Mucosa of descending colon (tissue), 3 donors: ENCODE measurements around the gene EHD1. TPM values are rescaled to one million over a fixed set of nuclear protein-coding genes. Genes with fewer than 3 reads are reported as not detected.
"Not testable (repeated sequence)": the region's sequence is repeated elsewhere in the genome, so short reads cannot be mapped to it uniquely, and the experiment has no call there.

Experiments used
- ATAC-seq: fragments of 200-7000 bp; cut with Tn5 transposase; one replicate; pipeline ENCODE4 v1.9.1; 2020; ENCODE audit warnings: mild to moderate bottlenecking, moderate library complexity
- DNase-seq, 3 donors: peaks; one replicate each; pipeline ENCODE4 v3.0.0-alpha.2; 2020
- H3K36me3 ChIP-seq: fragments of 200-600 bp; one replicate; pipeline ENCODE4 v1.8.0; 2021; ENCODE audit warnings: low read depth, mild to moderate bottlenecking
- H3K4me1 ChIP-seq: fragments of 200-600 bp; one replicate; pipeline ENCODE4 v1.8.0; 2021; ENCODE audit warnings: low read depth, mild to moderate bottlenecking
- H3K4me3 ChIP-seq: fragments of 200-600 bp; one replicate; pipeline ENCODE4 v1.8.0; 2021; ENCODE audit warnings: mild to moderate bottlenecking
- H3K9me3 ChIP-seq: fragments of 200-600 bp; one replicate; pipeline ENCODE4 v1.8.0; 2021; ENCODE audit warnings: mild to moderate bottlenecking
- CTCF ChIP-seq: fragments of 200-600 bp; IDR thresholded peaks from one replicate; pipeline ENCODE4 v1.8.0; 2022; ENCODE audit warnings: antibody characterized with exemption, mild to moderate bottlenecking
- intact Hi-C, 2 donors: fragments of 100-400 bp; cut with DNase I in 1 of 2; cut with micrococcal nuclease in 1 of 2; formaldehyde crosslinking; loops; one replicate each; pipeline versions ENCODE4 v1.11.0 to v1.11.1; 2022; cut with DNase I, micrococcal nuclease
- total RNA-seq, 3 donors: library from RNA; stranded (reverse); fragmentation: NEBNext Ultra II Directional in 2 of 3; extraction: Animal tissue kit (Norgen Biotek cat#: 25700) in 2 of 3; gene quantifications; one replicate each; pipeline versions ENCODE4 v1.2.1 to v1.2.4, GENCODE V29; 2021 to 2023
- donor health status: DM: no; HTN: no; CAD: no; lungs with moderate emphysema.
- donor health status: DM: no; HTN: no; CAD: no.
- donor health status: DM: no; HTN: yes; CAD: no.

Gene EHD1
- total RNA-seq, 3 donors from 2014 or later, result 58.3 to 85.9 (median 81.5) TPM

- no peak for TF ChIP-seq CTCF
- ATAC-seq, result peak; percentile 59
- H3K36me3 ChIP-seq, result no peaks in the 10 kb centered on the region
- peak; percentile 88 to 91 (median 91) for DNase-seq
- H3K4me3 ChIP-seq, result no peak overlapping the region
- no peaks in the 10 kb centered on the region for H3K9me3 ChIP-seq
- intact Hi-C loops, result loop anchor here (5.0 kb wide), 1 partner anchor 43 kb away; no protein-coding TSS in a partner anchor
- peaks cover 43% of the 10 kb centered on the region for H3K4me1 ChIP-seq
Observed at GRCh38 chr11:64848826-64849597, 29.4 kb downstream of the EHD1 start.

- Histone ChIP-seq H3K4me1 (peaks cover 43% of the 10 kb centered on the region), H3K36me3 (no peaks in the 10 kb centered on the region), H3K9me3 (no peaks in the 10 kb centered on the region), H3K4me3 (no peak overlapping the region)
- no peak for TF ChIP-seq CTCF
- intact Hi-C loops, result loop anchor here (5.0 kb wide), 1 partner anchor 44 kb away; no protein-coding TSS in a partner anchor
- DNase-seq, result peak in 2 of 3 donors; percentile 23 to 51
- no peak for ATAC-seq
Observed at GRCh38 chr11:64848214-64848825, 30.1 kb downstream of the EHD1 start.

GRCh38 chr11:64846998-64847666, 31.3 kb downstream of the EHD1 start:
- DNase-seq (peak; percentile 94 to 98 (median 95)), ATAC-seq (peak; percentile 66)
- Histone ChIP-seq H3K4me1 (peaks cover 45% of the 10 kb centered on the region), H3K9me3 (no peaks in the 10 kb centered on the region), H3K4me3 (no peak overlapping the region), H3K36me3 (no peaks in the 10 kb centered on the region)
- peak; percentile 94 for TF ChIP-seq CTCF
- intact Hi-C loops, result loop anchor here (5.0 kb wide), 1 partner anchor 45 kb away; no protein-coding TSS in a partner anchor

- not testable (repeated sequence) for ATAC-seq, H3K4me3 ChIP-seq, H3K9me3 ChIP-seq, DNase-seq, H3K36me3 ChIP-seq
- intact Hi-C loops, result loop anchor here (5.0 kb wide), 1 partner anchor 47 kb away; no protein-coding TSS in a partner anchor
- peaks cover 39% of the 10 kb centered on the region for H3K4me1 ChIP-seq
Observed at GRCh38 chr11:64845776-64846129, 32.7 kb downstream of the EHD1 start.

- ATAC-seq (no peak), DNase-seq (peak in 2 of 3 donors; percentile 56 to 68)
- no peak for TF ChIP-seq CTCF
- H3K4me3 ChIP-seq, result peak overlapping the region; percentile 38
- H3K36me3 ChIP-seq, result no peaks in the 10 kb centered on the region
- peaks cover 36% of the 10 kb centered on the region for H3K4me1 ChIP-seq
- H3K9me3 ChIP-seq, result no peaks in the 10 kb centered on the region
- intact Hi-C loops, result loop anchor here (5.0 kb wide), 1 partner anchor 47 kb away; no protein-coding TSS in a partner anchor
Observed at GRCh38 chr11:64845129-64845775, 33.2 kb downstream of the EHD1 start.
